ENCODE measurements around the gene MEF2C.

- TF ChIP-seq CTCF (optimal IDR thresholded peaks at IDR 0.05 in 1 of 3, IDR thresholded peaks at IDR 0.05 in 1 of 3, conservative IDR thresholded peaks at IDR 0.05 in 1 of 3; ENCODE audit: extremely low read depth in 1 of 3, insufficient read depth in 2 of 3, low read length in 3 of 3) (no peak), EZH2 (IDR thresholded peaks at IDR 0.05; ENCODE audit: low read length) (no peak)
These were observed 42.9 kb upstream of the MEF2C start for GRCh38 chr5:88925692-88926490.

All from keratinocyte (primary cell).